ENCODE results near the gene CEACAM5. TPM values are rescaled to one million over a fixed set of nuclear protein-coding genes. Genes with fewer than 3 reads are reported as not detected.

The CEACAM5 gene
- total and polyA plus RNA-seq, 2 of the 4 experiments (the other 2 are of a cell fraction), result not detected

DNA sequence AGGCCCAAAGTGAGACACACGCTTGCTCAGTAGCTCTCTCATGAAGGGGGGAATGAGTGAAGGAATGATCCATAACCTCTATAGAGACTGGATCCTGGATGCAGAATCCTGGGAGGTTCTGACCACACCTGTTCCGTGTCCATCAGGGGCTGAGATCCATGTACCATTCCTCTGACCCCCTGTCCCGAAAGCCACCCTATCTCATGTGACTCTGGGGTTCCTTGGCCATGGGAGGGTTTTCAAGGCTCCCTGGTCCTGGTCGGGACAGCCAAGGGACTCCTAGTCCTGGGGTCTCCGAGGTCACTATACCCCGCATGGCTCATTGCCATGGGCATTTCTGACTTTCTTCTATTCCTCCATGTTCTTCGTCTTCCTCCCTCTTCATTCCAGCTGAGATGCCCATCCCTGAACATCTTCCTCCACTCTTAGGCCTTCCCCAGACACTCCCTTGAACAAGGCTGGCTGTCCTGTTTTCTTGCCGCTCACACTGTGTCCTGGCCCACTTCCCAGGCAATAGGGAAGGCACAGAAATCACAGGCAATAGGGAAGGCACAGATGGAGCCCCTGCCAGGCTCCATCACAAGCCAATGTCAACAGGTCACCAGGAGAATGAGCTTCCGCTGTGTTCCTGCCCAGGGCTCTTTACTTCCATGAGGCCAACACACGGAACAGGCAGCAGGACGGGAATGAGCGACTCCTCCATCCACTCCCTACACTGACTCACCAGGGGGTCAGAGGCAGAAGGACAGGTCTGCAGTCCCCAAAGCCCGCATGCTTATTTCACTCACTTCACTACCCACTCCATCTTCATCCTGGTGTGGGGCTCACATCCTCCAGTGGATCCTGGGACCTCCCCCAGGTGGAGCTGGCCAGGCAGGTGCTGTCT, 3.2 kb downstream of the CEACAM5 start:
- H3K23ac ChIP-seq (ENCODE audit: low read depth, low read length), result no peak overlapping the region
- no peaks in the 10 kb centered on the region; the same call in 1 of the 2 replicates for H3K27me3 ChIP-seq (ENCODE audit: control insufficient read depth, insufficient read depth, low read length)
- H3K36me3 ChIP-seq (ENCODE audit: control insufficient read depth, insufficient read depth, low read length), result no peaks in the 10 kb centered on the region
- no peak overlapping the region for H3K4me3 ChIP-seq (ENCODE audit: insufficient read depth, low read depth, low read length)
- no peak overlapping the region for H2AFZ ChIP-seq (replicated peaks; ENCODE audit: low read length, poor library complexity)
- H2AK5ac ChIP-seq (ENCODE audit: low read depth, low read length), result no peak overlapping the region
- H3K27ac ChIP-seq (ENCODE audit: insufficient read depth, low read length), result no peak overlapping the region
- dilution Hi-C loops (cut with HindIII; ENCODE audit: low sequenced_read_pairs, unreplicated experiment) (no loop called here), in situ Hi-C loops (cut with MboI; ENCODE audit: low sequenced_read_pairs) (no loop called here), intact Hi-C loops (cut with micrococcal nuclease) (no loop called here)
- H3K9me3 ChIP-seq (ENCODE audit: control insufficient read depth, insufficient read depth, low read length), result no peaks in the 10 kb centered on the region
- no peak overlapping the region for H2BK20ac ChIP-seq (ENCODE audit: low read depth, low read length)
- H4K8ac ChIP-seq (ENCODE audit: low read depth in 2 of 2, low read length in 2 of 2), result no peak overlapping the region
- H3K79me1 ChIP-seq (ENCODE audit: low read depth in 1 of 2, low read length in 2 of 2), result no peaks in the 10 kb centered on the region
- no peak overlapping the region for H3K9ac ChIP-seq (ENCODE audit: low read depth, low read length)
- DNase-seq (no peak), ATAC-seq (ENCODE audit: low read depth) (no peak)
- no peak overlapping the region for H2AK9ac ChIP-seq (replicated peaks; ENCODE audit: low read depth, low read length, poor library complexity)
- ChIA-PET CTCF (no interaction called here), POLR2A (ENCODE audit: unreplicated experiment) (no interaction called here)
- no peak overlapping the region for H3K4me2 ChIP-seq (ENCODE audit: low read depth, low read length)
- 14% methylated on average over 1 of the region's 13 CpGs; no CpG with 5 or more reads in 1 of the 2 experiments for WGBS, 2 experiments (ENCODE audit: extremely low coverage in 2 of 2, insufficient read length in 1 of 2)
- no peak overlapping the region for H2BK120ac ChIP-seq (ENCODE audit: low read depth, low read length)
- TF ChIP-seq BHLHE40 (IDR thresholded peaks at IDR 0.05; ENCODE audit: low read depth, low read length), result no peak
- no peak overlapping the region for H3K56ac ChIP-seq (ENCODE audit: extremely low read depth, insufficient read depth, low read length)
- no peak overlapping the region for H3K18ac ChIP-seq (ENCODE audit: low read depth, low read length)
- no TSS peak for BruUV-seq (replicated peaks)
- H3K9me1 ChIP-seq (ENCODE audit: insufficient read depth, low read length), result no peaks in the 10 kb centered on the region
- no peak overlapping the region for H2BK15ac ChIP-seq (ENCODE audit: low read depth, low read length)
- no peak overlapping the region for H3K4ac ChIP-seq (ENCODE audit: low read depth, low read length)
- H4K5ac ChIP-seq (ENCODE audit: low read depth, low read length), result no peak overlapping the region
- H2BK5ac ChIP-seq (ENCODE audit: low read depth, low read length, poor library complexity, severe bottlenecking), result no peak overlapping the region
- H4K91ac ChIP-seq (ENCODE audit: insufficient read depth, low read depth, low read length), result no peak overlapping the region
- no peak overlapping the region for H3K14ac ChIP-seq (replicated peaks; ENCODE audit: low read depth, low read length)
- H4K20me1 ChIP-seq (ENCODE audit: insufficient read depth, low read length), result no peaks in the 10 kb centered on the region
- no peaks in the 10 kb centered on the region for H3K4me1 ChIP-seq (ENCODE audit: control insufficient read depth, insufficient read depth, low read length)

All from IMR-90 (cell line).